K562 (cell line): ENCODE data around the gene ATP2A1. TPM values are rescaled to one million over a fixed set of nuclear protein-coding genes. Genes with fewer than 3 reads are reported as not detected.

Experiments
- ATAC-seq: fragments of 200-7000 bp; cut with Tn5 transposase; 3 replicates; pipeline ENCODE4 v1.9.1; 2020; ENCODE audit warnings: moderate library complexity
- BruUV-seq: library from RNA; stranded (reverse); fragments of 400-500 nt; replicated peaks from 2 replicates; lab custom pipeline; 2021; lab: Mats Ljungman, UMichigan
- CTCF ChIA-PET: fragments of 300-600 bp; formaldehyde crosslinking; extraction: SDS; loops from one replicate; lab custom pipeline; 2021; ENCODE audit warnings: low intra/inter-chr PET ratio; lab: Yijun Ruan, JAX
- POLR2A ChIA-PET: fragments of 300-600, 350-650 bp; sonication (Branson Sonifier 250); formaldehyde crosslinking; extraction: SDS; loops from one replicate; lab custom pipeline; 2021; ENCODE audit warnings: antibody characterized with exemption, inconsistent platforms; lab: Yijun Ruan, JAX
- DNase-seq, 4 experiments: peaks; one replicate each; pipeline versions ENCODE4 v3.0.0 to v3.0.0-alpha.2; 2011 to 2018; ENCODE audit warnings: low spot score in 3 of 4, mixed read lengths in 3 of 4; ENCODE audit errors: extremely low read depth in 1 of 4
- FAIRE-seq: peaks from 2 replicates; lab custom pipeline; 2011; peaks lifted over from hg19 to GRCh38; lab: Jason Lieb, UNC
- H2AFZ ChIP-seq: 2 replicates; pipeline ENCODE4 v1.6.0; 2011; ENCODE audit warnings: low read depth, low read length, control low read depth, inconsistent platforms
- H3K27ac ChIP-seq: fragments of 200-600 bp; 3 replicates; pipeline ENCODE4 v1.8.0; 2011; ENCODE audit warnings: low read depth, mild to moderate bottlenecking, control low read depth, inconsistent platforms, low read length, moderate library complexity, mixed read lengths; ENCODE audit errors: extremely low read depth
- H3K27me3 ChIP-seq, 2 experiments: fragments of 300-600 bp in 1 of 2; 2 replicates in 1 of 2; 3 replicates in 1 of 2; pipeline versions ENCODE4 v1.6.0 to v1.8.0; 2011; ENCODE audit warnings: inconsistent platforms in 2 of 2, low read length in 2 of 2, mild to moderate bottlenecking in 1 of 2, mixed read lengths in 1 of 2, moderate library complexity in 1 of 2; ENCODE audit not compliant: control insufficient read depth in 2 of 2, insufficient read depth in 2 of 2
- H3K36me3 ChIP-seq: fragments of 300-600 bp; 3 replicates; pipeline ENCODE4 v1.8.0; 2011; ENCODE audit warnings: mild to moderate bottlenecking, low read length, inconsistent platforms; ENCODE audit not compliant: control insufficient read depth, insufficient read depth
- H3K4me1 ChIP-seq, 2 experiments: fragments of 200-600 bp in 1 of 2; replicated peaks in 1 of 2; 2 replicates in 1 of 2; 3 replicates in 1 of 2; pipeline versions ENCODE4 v1.5.1 to v1.8.0; 2011; ENCODE audit warnings: inconsistent platforms in 2 of 2, low read length in 2 of 2, mild to moderate bottlenecking in 1 of 2, mixed read lengths in 1 of 2, moderate library complexity in 1 of 2; ENCODE audit not compliant: control insufficient read depth in 2 of 2, insufficient read depth in 2 of 2
- H3K4me2 ChIP-seq: 2 replicates; pipeline ENCODE4 v1.6.1; 2011; ENCODE audit warnings: low read length, control low read depth, inconsistent platforms, mixed read lengths; ENCODE audit not compliant: insufficient read depth
- H3K4me3 ChIP-seq: fragments of 200-600 bp; sonication (generic), shearing (Covaris generic); 2 replicates; pipeline ENCODE4 v1.5.1; 2016; ENCODE audit warnings: control low read depth, inconsistent platforms
- H3K79me2 ChIP-seq: fragments of 200-600 bp; 3 replicates; pipeline ENCODE4 v1.8.0; 2011; ENCODE audit warnings: low read length, inconsistent platforms; ENCODE audit not compliant: control insufficient read depth, insufficient read depth
- H3K9ac ChIP-seq, 2 experiments: 2 replicates each; pipeline versions ENCODE4 v1.6.0 to v1.6.1; 2011; ENCODE audit warnings: low read depth in 2 of 2, low read length in 2 of 2, control low read depth in 1 of 2, inconsistent platforms in 1 of 2, mild to moderate bottlenecking in 1 of 2, mixed read lengths in 1 of 2; ENCODE audit not compliant: insufficient read depth in 1 of 2
- H3K9me1 ChIP-seq: one replicate; pipeline ENCODE4 v1.6.0; 2011; ENCODE audit warnings: inconsistent platforms, mild to moderate bottlenecking, low read length, moderate library complexity; ENCODE audit not compliant: control insufficient read depth, insufficient read depth
- H3K9me3 ChIP-seq: replicated peaks from 2 replicates; pipeline ENCODE4 v1.5.1; 2011; ENCODE audit warnings: low read depth, low read length, inconsistent platforms; ENCODE audit not compliant: control insufficient read depth, insufficient read depth
- H4K20me1 ChIP-seq: replicated peaks from 2 replicates; pipeline ENCODE4 v1.6.1; 2011; ENCODE audit warnings: low read length, inconsistent platforms, mixed read lengths; ENCODE audit not compliant: control insufficient read depth, insufficient read depth
- CHCHD3 ChIP-seq: fragments of 250-450 bp; sonication (Bioruptor Pico); IDR thresholded peaks from 2 replicates; pipeline ENCODE4 v2.1.2; 2022; ENCODE audit warnings: mild to moderate bottlenecking
- CUX1 ChIP-seq: fragments of 200-800 bp; sonication (Bioruptor generic); IDR thresholded peaks from 2 replicates; pipeline ENCODE4 v1.6.1; 2016; ENCODE audit warnings: missing genetic modification characterization, missing compliant biosample characterization
- ELF1 ChIP-seq: fragments of 200-800 bp; sonication (Bioruptor generic); IDR thresholded peaks from 2 replicates; pipeline ENCODE4 v1.6.1; 2016; ENCODE audit warnings: missing genetic modification characterization, missing compliant biosample characterization
- HEY1 ChIP-seq: fragments of 250-450 bp; sonication (Bioruptor Pico); IDR thresholded peaks from 2 replicates; pipeline ENCODE4 v1.5.0; 2020; ENCODE audit warnings: mild to moderate bottlenecking, moderate library complexity, borderline replicate concordance
- HMG20A ChIP-seq: fragments of 450-650 bp; formaldehyde crosslinking; conservative IDR thresholded peaks from 2 replicates; pipeline ENCODE4 v1.4.0; 2020; ENCODE audit warnings: mild to moderate bottlenecking, mixed read lengths
- KDM5B ChIP-seq: fragments of 200-600 bp; sonication (generic); IDR thresholded peaks from 2 replicates; pipeline ENCODE4 v1.6.1; 2012; ENCODE audit warnings: low read depth, mild to moderate bottlenecking, moderate library complexity, low read length, control low read depth, inconsistent platforms; ENCODE audit not compliant: insufficient replicate concordance
- NCOA1 ChIP-seq: fragments of 450-650 bp; IDR thresholded peaks from 2 replicates; pipeline ENCODE4 v1.6.1; 2016; ENCODE audit warnings: low read depth
- PATZ1 ChIP-seq: fragments of 250-450 bp; sonication (Bioruptor Pico); IDR thresholded peaks from 2 replicates; pipeline ENCODE4 v1.5.0; 2020; ENCODE audit warnings: mild to moderate bottlenecking, borderline replicate concordance
- TBL1XR1 ChIP-seq, 2 experiments: IDR thresholded peaks; 2 replicates each; pipeline ENCODE4 v1.6.1; 2012; ENCODE audit warnings: improper control_type of control experiment in 2 of 2, low read length in 2 of 2, mild to moderate bottlenecking in 1 of 2
- TGIF2 ChIP-seq: sonication (generic); formaldehyde crosslinking; IDR thresholded peaks from 2 replicates; pipeline ENCODE4 v1.8.1; 2022; ENCODE audit warnings: mild to moderate bottlenecking, missing genetic modification reagents, moderate library complexity
- TSC22D4 ChIP-seq: fragments of 450-650 bp; IDR thresholded peaks from 2 replicates; pipeline ENCODE4 v1.6.1; 2016; ENCODE audit warnings: missing genetic modification characterization, missing biosample characterization, control low read depth
- WGBS: fragments of 100-300 bp; shearing (Covaris generic); methylation state at CpG from one replicate; pipeline ENCODE4 v1.1.6; 2016; ENCODE audit warnings: low coverage, mixed read lengths; ENCODE audit not compliant: insufficient coverage; ENCODE audit errors: missing lambda C conversion rate; 5-methylcytosine and 5-hydroxymethylcytosine counted together
- in situ Hi-C: fragments of 300-500 bp; cut with MboI; formaldehyde crosslinking; loops from 4 replicates; pipeline ENCODE4 v1.15.0; 2018; ENCODE audit warnings: inconsistent platforms, mixed read lengths
- intact Hi-C: fragments of 100-400 bp; cut with micrococcal nuclease; formaldehyde crosslinking; loops from 2 replicates; pipeline ENCODE4 v1.14.2; 2022
- polyA plus RNA-seq, 8 experiments: library from polyadenylated mRNA; depleted of rRNA in 4 of 8; stranded (reverse) in 5 of 8; unstranded in 3 of 8; fragments of >200 nt; fragmentation: Nextera tagmentation in 2 of 8; fragmentation: Illumina TruSeq in 1 of 8; extraction: Ambion mirVana in 2 of 8; extraction: Trizol in 1 of 8; gene quantifications; 2 replicates each; pipeline versions ENCODE4 v1.2.1 to v1.2.3, GENCODE V29; 2011 to 2014; ENCODE audit warnings: inconsistent platforms in 1 of 8, missing spikeins in 1 of 8
- total RNA-seq, 7 experiments: library from RNA; depleted of rRNA in 6 of 7; stranded (reverse); fragments of >200 nt in 6 of 7; fragmentation: Illumina TruSeq in 2 of 7; extraction: Trizol in 2 of 7; gene quantifications; 2 replicates each; pipeline versions ENCODE4 v1.2.1 to v1.2.3, GENCODE V29; 2011 to 2021; ENCODE audit warnings: low replicate concordance in 1 of 7
- TF ChIP-seq, protein P1 (sequence below), 2 experiments: fragments of 450-650 bp; conservative IDR thresholded peaks; 2 replicates each; pipeline ENCODE4 v1.6.1; 2017; ENCODE audit warnings: mild to moderate bottlenecking in 2 of 2, moderate library complexity in 2 of 2

Gene ATP2A1
- total and polyA plus RNA-seq, 9 of the 15 experiments (the other 6 are each of a cell fraction or from before 2014, with no cell fraction given): 0.25 to 2.6 (median 0.65) TPM

DNA sequence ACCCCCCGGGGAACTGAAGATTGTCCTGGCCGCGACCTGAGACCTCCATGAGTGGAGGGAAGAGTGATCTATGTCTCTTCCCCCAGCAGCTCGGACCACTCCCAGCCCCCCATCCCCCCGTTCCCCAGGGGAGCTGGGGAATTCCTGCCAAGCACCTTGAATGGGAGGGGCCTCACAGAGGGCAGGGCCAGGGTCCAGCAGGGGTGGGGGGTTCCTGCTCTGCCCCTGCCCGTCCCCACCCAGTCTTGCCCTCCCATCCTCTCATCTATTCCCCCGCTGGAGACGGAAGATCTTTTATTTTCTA is 41.6 kb upstream of the ATP2A1 start:
- in situ Hi-C loops: no loop called here
- 97% methylated on average over 5 of the region's 8 CpGs for WGBS
- Histone ChIP-seq H3K9me3 (no peaks in the 10 kb centered on the region), H3K4me3 (no peak overlapping the region), H2AFZ (no peak overlapping the region), H3K9me1 (no peaks in the 10 kb centered on the region)
- BruUV-seq: TSS peak; percentile 25
- no peak for TF ChIP-seq TGIF2 (CRISPR knock-in tag)
- TF ChIP-seq NCOA1: no peak
- TF ChIP-seq PATZ1 (CRISPR knock-in tag): no peak
- TF ChIP-seq HMG20A (CRISPR knock-in tag): no peak
- no peak for TF ChIP-seq ELF1
- no peak for TF ChIP-seq HEY1
- no peak for TF ChIP-seq CHCHD3 (CRISPR knock-in tag)
- no peak for TF ChIP-seq TBL1XR1 (IDR thresholded peaks at IDR 0.05; ENCODE audit: low read length in 2 of 2)
- TF ChIP-seq, protein P1, sequence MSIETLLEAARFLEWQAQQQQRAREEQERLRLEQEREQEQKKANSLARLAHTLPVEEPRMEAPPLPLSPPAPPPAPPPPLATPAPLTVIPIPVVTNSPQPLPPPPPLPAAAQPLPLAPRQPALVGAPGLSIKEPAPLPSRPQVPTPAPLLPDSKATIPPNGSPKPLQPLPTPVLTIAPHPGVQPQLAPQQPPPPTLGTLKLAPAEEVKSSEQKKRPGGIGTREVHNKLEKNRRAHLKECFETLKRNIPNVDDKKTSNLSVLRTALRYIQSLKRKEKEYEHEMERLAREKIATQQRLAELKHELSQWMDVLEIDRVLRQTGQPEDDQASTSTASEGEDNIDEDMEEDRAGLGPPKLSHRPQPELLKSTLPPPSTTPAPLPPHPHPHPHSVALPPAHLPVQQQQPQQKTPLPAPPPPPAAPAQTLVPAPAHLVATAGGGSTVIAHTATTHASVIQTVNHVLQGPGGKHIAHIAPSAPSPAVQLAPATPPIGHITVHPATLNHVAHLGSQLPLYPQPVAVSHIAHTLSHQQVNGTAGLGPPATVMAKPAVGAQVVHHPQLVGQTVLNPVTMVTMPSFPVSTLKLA (conservative IDR thresholded peaks at IDR 0.05): no peak
- no peak for TF ChIP-seq CUX1
- TF ChIP-seq KDM5B: no peak
- no peak for TF ChIP-seq TSC22D4 (tag)
- TF ChIP-seq, all 486 proteins: peak for 0
- Histone ChIP-seq H3K27ac (no peak overlapping the region), H3K36me3 (peaks cover 71% of the 10 kb centered on the region), H4K20me1 (peaks cover 13% of the 10 kb centered on the region; the same call in 1 of the 2 replicates), H3K27me3 (no peaks in the 10 kb centered on the region), H3K79me2 (peaks cover 3% of the 10 kb centered on the region; the same call in 1 of the 3 replicates), H3K9ac (no peak overlapping the region), H3K4me1 (peaks cover 0 to 20% of the 10 kb centered on the region in 2 experiments; a peak in 2 of 5 replicates), H3K4me2 (no peak overlapping the region)
- DNase-seq: no peak
- FAIRE-seq: no peak
- no peak; the same call in 1 of the 3 replicates for ATAC-seq
- ChIA-PET POLR2A (interaction anchor here (1.1 to 5.9 kb wide), 5 partner anchors 8 to 28 kb away, joined by 3 to 72 read pairs (median 7); partner anchors contain the start of gene TUFM), CTCF (no interaction called here)
- intact Hi-C loops: no loop called here
